Fibroblast of skin of abdomen (primary cell): ENCODE results near the gene SPSB1.

Experiments
- DNase-seq: peaks from one replicate; pipeline ENCODE4 v3.0.0-alpha.2; 2013

Gene SPSB1

GRCh38 chr1:9320520-9321479, 28.1 kb downstream of the SPSB1 start:
- peak; percentile 24 for DNase-seq

- DNase-seq = peak; percentile 66
These were observed 28.8 kb downstream of the SPSB1 start for GRCh38 chr1:9321480-9321849.

GRCh38 chr1:9321986-9322660, 29.4 kb downstream of the SPSB1 start:
- DNase-seq = no peak

- no peak for DNase-seq
These were observed 30.1 kb downstream of the SPSB1 start for GRCh38 chr1:9322661-9323244.

- no peak for DNase-seq
These were observed 31.8 kb downstream of the SPSB1 start for GRCh38 chr1:9324246-9325096.

GRCh38 chr1:9326596-9326995, 33.9 kb downstream of the SPSB1 start:
- peak; percentile 85 for DNase-seq

GRCh38 chr1:9328201-9328600, 35.5 kb downstream of the SPSB1 start:
- no peak for DNase-seq

- no peak for DNase-seq
These were observed 36.0 kb downstream of the SPSB1 start for GRCh38 chr1:9328715-9329114.

GRCh38 chr1:9331016-9331415, 38.3 kb downstream of the SPSB1 start:
- no peak for DNase-seq

GRCh38 chr1:9331558-9332346, 39.1 kb downstream of the SPSB1 start:
- DNase-seq = no peak

- no peak for DNase-seq
These were observed 39.9 kb downstream of the SPSB1 start for GRCh38 chr1:9332513-9333143.

- DNase-seq = no peak
These were observed 45.9 kb downstream of the SPSB1 start for GRCh38 chr1:9338397-9339246.

GRCh38 chr1:9340172-9340854, 47.6 kb downstream of the SPSB1 start:
- no peak for DNase-seq

GRCh38 chr1:9340864-9341263, 48.2 kb downstream of the SPSB1 start:
- no peak for DNase-seq

GRCh38 chr1:9341301-9341845, 48.7 kb downstream of the SPSB1 start:
- no peak for DNase-seq

- DNase-seq = no peak
These were observed 50.6 kb downstream of the SPSB1 start for GRCh38 chr1:9343269-9343668.

GRCh38 chr1:9344426-9345200, 51.9 kb downstream of the SPSB1 start:
- no peak for DNase-seq

GRCh38 chr1:9345471-9345870, 52.8 kb downstream of the SPSB1 start:
- DNase-seq = no peak
